Measurements from ENCODE around the gene NCOA3.

NCOA3 gene

DNA sequence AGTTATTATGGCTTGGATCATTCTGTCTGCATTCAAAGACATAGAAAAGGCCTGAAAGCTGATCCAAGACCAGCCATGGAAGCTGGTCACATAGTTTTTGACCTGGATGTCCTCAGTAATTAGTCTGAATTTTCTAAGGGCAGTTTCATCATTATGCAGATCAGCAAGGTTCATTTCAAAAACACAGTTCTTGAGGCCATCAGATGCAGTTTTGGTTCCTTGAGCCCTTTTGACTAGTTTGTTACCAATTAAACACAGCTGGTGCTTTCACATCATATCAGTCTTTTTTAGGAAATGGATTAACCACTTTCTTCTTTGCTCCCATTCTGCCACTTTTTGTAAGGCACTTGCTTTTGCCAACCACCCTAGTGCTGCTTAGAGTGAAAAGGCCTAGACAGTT lies 129.4 kb downstream of the NCOA3 start:
- H3K9me3 Mint-ChIP-seq = no peaks in the 10 kb centered on the region
- H3K27ac Mint-ChIP-seq = no peak overlapping the region
- H3K4me3 Mint-ChIP-seq = no peak overlapping the region
- peaks cover 47% of the 10 kb centered on the region for H3K36me3 Mint-ChIP-seq (ENCODE audit: low read depth)
- H3K4me1 Mint-ChIP-seq = no peaks in the 10 kb centered on the region
- no peaks in the 10 kb centered on the region for H3K27me3 Mint-ChIP-seq (ENCODE audit: low read depth, poor library complexity)
- no peak for DNase-seq
- no peak for TF ChIP-seq CTCF (IDR thresholded peaks at IDR 0.05)

GRCh38 chr20:47635256-47635655 lies 133.6 kb downstream of the NCOA3 start:
- no peak for DNase-seq
- Mint-ChIP-seq H3K27me3 (ENCODE audit: low read depth, poor library complexity) (no peaks in the 10 kb centered on the region), H3K27ac (no peak overlapping the region), H3K36me3 (ENCODE audit: low read depth) (peaks cover 61% of the 10 kb centered on the region), H3K9me3 (no peaks in the 10 kb centered on the region), H3K4me1 (peaks cover 5% of the 10 kb centered on the region), H3K4me3 (no peak overlapping the region)
- TF ChIP-seq CTCF (IDR thresholded peaks at IDR 0.05) = no peak

GRCh38 chr20:47638851-47639250 lies 137.2 kb downstream of the NCOA3 start:
- DNase-seq = no peak
- Mint-ChIP-seq H3K4me3 (no peak overlapping the region), H3K27me3 (ENCODE audit: low read depth, poor library complexity) (no peaks in the 10 kb centered on the region), H3K36me3 (ENCODE audit: low read depth) (peaks cover 80% of the 10 kb centered on the region), H3K27ac (no peak overlapping the region), H3K4me1 (peaks cover 10% of the 10 kb centered on the region), H3K9me3 (no peaks in the 10 kb centered on the region)
- TF ChIP-seq CTCF (IDR thresholded peaks at IDR 0.05) = no peak

DNA sequence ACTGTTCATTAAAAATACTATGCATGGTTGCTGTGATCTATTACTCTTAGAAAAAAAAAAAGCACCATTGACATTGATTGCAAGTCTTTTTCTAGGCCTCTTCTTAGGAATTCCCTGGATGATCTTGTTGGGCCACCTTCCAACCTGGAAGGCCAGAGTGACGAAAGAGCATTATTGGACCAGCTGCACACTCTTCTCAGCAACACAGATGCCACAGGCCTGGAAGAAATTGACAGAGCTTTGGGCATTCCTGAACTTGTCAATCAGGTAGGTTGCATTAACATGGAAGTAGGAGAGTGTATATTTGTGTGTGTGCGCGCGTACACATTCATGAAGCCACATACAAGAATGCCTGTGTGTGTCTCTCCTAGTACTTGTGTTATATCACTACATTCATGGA lies 140.4 kb downstream of the NCOA3 start:
- Mint-ChIP-seq H3K27me3 (ENCODE audit: low read depth, poor library complexity) (no peaks in the 10 kb centered on the region), H3K36me3 (ENCODE audit: low read depth) (peaks cover 82% of the 10 kb centered on the region), H3K27ac (no peak overlapping the region), H3K9me3 (no peaks in the 10 kb centered on the region), H3K4me1 (peaks cover 28% of the 10 kb centered on the region), H3K4me3 (no peak overlapping the region)
- no peak for DNase-seq
- TF ChIP-seq CTCF (IDR thresholded peaks at IDR 0.05) = no peak

DNA sequence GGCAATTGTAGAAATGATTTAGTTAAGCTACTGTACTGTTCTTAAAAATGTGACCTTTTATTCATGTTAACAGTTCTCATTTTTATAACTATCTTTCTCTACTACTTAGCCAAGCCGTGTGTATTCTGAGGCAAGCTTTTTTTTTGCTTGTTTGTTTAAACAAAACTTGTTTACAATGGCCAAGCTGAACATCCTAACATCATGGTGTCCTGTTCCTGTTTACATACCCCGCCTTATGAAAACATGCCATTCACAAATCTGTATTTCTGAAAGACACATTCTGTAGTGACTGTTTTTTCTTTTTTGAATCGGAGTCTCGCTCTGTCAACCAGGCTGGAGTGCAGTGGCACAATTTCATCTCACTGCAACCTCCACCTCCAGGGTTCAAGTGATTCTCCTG lies 140.9 kb downstream of the NCOA3 start:
- no peak for DNase-seq
- Mint-ChIP-seq H3K9me3 (no peaks in the 10 kb centered on the region), H3K27me3 (ENCODE audit: low read depth, poor library complexity) (no peaks in the 10 kb centered on the region), H3K4me3 (no peak overlapping the region), H3K36me3 (ENCODE audit: low read depth) (peaks cover 82% of the 10 kb centered on the region), H3K4me1 (peaks cover 28% of the 10 kb centered on the region), H3K27ac (no peak overlapping the region)
- TF ChIP-seq CTCF (IDR thresholded peaks at IDR 0.05) = no peak

DNA sequence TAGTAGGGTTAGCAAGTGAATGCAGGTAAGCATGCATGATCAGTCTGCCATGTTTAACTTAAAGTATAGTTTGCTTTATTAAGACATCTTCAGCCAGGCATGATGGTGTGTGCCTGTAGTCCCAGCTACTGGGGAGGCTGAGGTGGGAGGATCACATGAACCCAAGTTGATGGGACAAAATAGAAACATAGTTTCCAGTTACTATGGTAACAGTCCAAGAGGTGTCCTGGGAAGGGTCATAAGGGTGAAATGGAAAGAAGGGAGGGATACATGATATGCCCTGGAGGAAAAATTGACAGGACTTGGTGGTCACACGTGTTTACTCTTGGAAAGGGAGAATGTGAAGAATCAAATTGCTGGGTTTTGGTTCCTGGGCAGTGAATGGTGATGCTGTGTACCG lies 143.9 kb downstream of the NCOA3 start:
- DNase-seq = no peak
- no peak overlapping the region for H3K4me3 Mint-ChIP-seq
- H3K27ac Mint-ChIP-seq = no peak overlapping the region
- no peak for TF ChIP-seq CTCF (IDR thresholded peaks at IDR 0.05)
- H3K36me3 Mint-ChIP-seq (ENCODE audit: low read depth) = peaks cover 68% of the 10 kb centered on the region
- H3K9me3 Mint-ChIP-seq = no peaks in the 10 kb centered on the region
- no peaks in the 10 kb centered on the region for H3K27me3 Mint-ChIP-seq (ENCODE audit: low read depth, poor library complexity)
- peaks cover 29% of the 10 kb centered on the region for H3K4me1 Mint-ChIP-seq

Data from nephron progenitor cell (in vitro differentiated cells).